Spleen (tissue), 7 donors: ENCODE data around the gene HIPK2.

Experiments used
- POLR2A ChIP-seq, 3 donors: fragments of 450-650 bp; IDR thresholded peaks; one replicate each; pipeline ENCODE4 v1.5.1; 2017; ENCODE audit warnings: antibody characterized with exemption in 3 of 3, mild to moderate bottlenecking in 1 of 3
- POLR2AphosphoS5 ChIP-seq, 3 donors: sonication (generic); formaldehyde crosslinking; IDR thresholded peaks; one replicate each; pipeline ENCODE4 v1.5.1; 2017; ENCODE audit warnings: antibody characterized with exemption in 3 of 3
- TF ChIP-seq, protein P1 (sequence below), 11 experiments: fragments of 200-600 bp in 7 of 11; fragments of 450-650 bp in 4 of 11; sonication (generic) in 4 of 11; IDR thresholded peaks in 8 of 11; conservative IDR thresholded peaks in 3 of 11; 1 replicate in 7 of 11; 2 replicates in 4 of 11; pipeline versions ENCODE4 v1.4.0 to v1.8.0; 2016 to 2021; ENCODE audit warnings: antibody characterized with exemption in 11 of 11, inconsistent platforms in 4 of 11, mild to moderate bottlenecking in 1 of 11
- donor health status: DM: no; HTN: no; CAD: no; lungs with moderate emphysema.
- donor health status: DM: no; HTN: no; CAD: no.
- donor health status: DM: no; HTN: no; CAD: no.

- TF ChIP-seq, protein P1, sequence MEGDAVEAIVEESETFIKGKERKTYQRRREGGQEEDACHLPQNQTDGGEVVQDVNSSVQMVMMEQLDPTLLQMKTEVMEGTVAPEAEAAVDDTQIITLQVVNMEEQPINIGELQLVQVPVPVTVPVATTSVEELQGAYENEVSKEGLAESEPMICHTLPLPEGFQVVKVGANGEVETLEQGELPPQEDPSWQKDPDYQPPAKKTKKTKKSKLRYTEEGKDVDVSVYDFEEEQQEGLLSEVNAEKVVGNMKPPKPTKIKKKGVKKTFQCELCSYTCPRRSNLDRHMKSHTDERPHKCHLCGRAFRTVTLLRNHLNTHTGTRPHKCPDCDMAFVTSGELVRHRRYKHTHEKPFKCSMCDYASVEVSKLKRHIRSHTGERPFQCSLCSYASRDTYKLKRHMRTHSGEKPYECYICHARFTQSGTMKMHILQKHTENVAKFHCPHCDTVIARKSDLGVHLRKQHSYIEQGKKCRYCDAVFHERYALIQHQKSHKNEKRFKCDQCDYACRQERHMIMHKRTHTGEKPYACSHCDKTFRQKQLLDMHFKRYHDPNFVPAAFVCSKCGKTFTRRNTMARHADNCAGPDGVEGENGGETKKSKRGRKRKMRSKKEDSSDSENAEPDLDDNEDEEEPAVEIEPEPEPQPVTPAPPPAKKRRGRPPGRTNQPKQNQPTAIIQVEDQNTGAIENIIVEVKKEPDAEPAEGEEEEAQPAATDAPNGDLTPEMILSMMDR (IDR thresholded peaks at IDR 0.05 in 8 of 11, conservative IDR thresholded peaks at IDR 0.05 in 3 of 11) = no peak
- no peak for TF ChIP-seq POLR2AphosphoS5 (IDR thresholded peaks at IDR 0.05)
- no peak for TF ChIP-seq POLR2A (IDR thresholded peaks at IDR 0.05)
Observed at GRCh38 chr7:139797607-139798006, 19.8 kb upstream of the HIPK2 start.
